ENCODE data around the gene CDADC1.

DNA sequence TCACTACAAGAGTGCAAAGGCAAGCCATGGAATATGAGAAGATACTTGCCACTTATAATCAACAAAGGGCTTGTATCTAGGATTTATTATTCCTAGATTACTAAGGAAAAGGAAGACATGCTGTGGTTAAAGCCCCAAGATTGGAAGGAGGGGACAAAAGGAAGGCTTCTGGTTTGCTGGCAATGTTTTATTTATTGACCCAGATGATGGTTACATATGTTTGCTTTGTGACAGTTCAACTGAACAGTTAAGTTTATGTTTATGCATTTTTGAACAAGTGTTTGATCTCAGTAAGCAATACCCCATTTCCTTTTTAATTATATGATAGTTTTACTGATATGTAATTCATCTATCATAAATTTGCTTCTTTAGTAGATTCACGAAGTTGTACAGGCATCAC, 40.3 kb downstream of the CDADC1 start:
- no peak for TF ChIP-seq EZH2 (IDR thresholded peaks at IDR 0.05)
- TF ChIP-seq, protein P1, sequence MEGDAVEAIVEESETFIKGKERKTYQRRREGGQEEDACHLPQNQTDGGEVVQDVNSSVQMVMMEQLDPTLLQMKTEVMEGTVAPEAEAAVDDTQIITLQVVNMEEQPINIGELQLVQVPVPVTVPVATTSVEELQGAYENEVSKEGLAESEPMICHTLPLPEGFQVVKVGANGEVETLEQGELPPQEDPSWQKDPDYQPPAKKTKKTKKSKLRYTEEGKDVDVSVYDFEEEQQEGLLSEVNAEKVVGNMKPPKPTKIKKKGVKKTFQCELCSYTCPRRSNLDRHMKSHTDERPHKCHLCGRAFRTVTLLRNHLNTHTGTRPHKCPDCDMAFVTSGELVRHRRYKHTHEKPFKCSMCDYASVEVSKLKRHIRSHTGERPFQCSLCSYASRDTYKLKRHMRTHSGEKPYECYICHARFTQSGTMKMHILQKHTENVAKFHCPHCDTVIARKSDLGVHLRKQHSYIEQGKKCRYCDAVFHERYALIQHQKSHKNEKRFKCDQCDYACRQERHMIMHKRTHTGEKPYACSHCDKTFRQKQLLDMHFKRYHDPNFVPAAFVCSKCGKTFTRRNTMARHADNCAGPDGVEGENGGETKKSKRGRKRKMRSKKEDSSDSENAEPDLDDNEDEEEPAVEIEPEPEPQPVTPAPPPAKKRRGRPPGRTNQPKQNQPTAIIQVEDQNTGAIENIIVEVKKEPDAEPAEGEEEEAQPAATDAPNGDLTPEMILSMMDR (IDR thresholded peaks at IDR 0.05) = no peak

Data from neural progenitor cell (in vitro differentiated cells).